ENCODE data around the gene HSH2D.
"Not testable (repeated sequence)": the region's sequence is repeated elsewhere in the genome, so short reads cannot be mapped to it uniquely, and the experiment has no call there.

Gene HSH2D

GRCh38 chr19:16143399-16144215 lies at the start of gene HSH2D:
HSH2D (plus strand) TSS chr19:16143685; CDS start chr19:16148751, 5,066 bp downstream.
- DNase-seq, result no peak

GRCh38 chr19:16094360-16095070 lies 49.0 kb upstream of the HSH2D start:
- no peak for DNase-seq

- no peak for DNase-seq
These were observed 48.4 kb upstream of the HSH2D start for GRCh38 chr19:16095071-16095571.

- no peak for DNase-seq
These were observed 47.1 kb upstream of the HSH2D start for GRCh38 chr19:16096280-16096855.

GRCh38 chr19:16098416-16098768 lies 45.1 kb upstream of the HSH2D start:
- no peak for DNase-seq

- no peak for DNase-seq
These were observed 44.7 kb upstream of the HSH2D start for GRCh38 chr19:16098821-16099220.

- DNase-seq, result not testable (repeated sequence)
These were observed 44.0 kb upstream of the HSH2D start for GRCh38 chr19:16099314-16099965.

- DNase-seq, result no peak
These were observed 43.0 kb upstream of the HSH2D start for GRCh38 chr19:16100524-16100923.

- DNase-seq, result no peak
These were observed 38.8 kb upstream of the HSH2D start for GRCh38 chr19:16104722-16105121.

- DNase-seq, result no peak
These were observed 37.4 kb upstream of the HSH2D start for GRCh38 chr19:16106121-16106520.

- peak; percentile 100 for DNase-seq
These were observed 32.2 kb upstream of the HSH2D start, which contains the start of gene RAB8A for GRCh38 chr19:16111160-16111908. RAB8A (plus strand) TSS chr19:16111889; CDS start chr19:16111902, 13 bp downstream.

GRCh38 chr19:16111909-16112752 lies 31.4 kb upstream of the HSH2D start:
- DNase-seq, result no peak

GRCh38 chr19:16112778-16113177 lies 30.7 kb upstream of the HSH2D start:
- DNase-seq, result no peak

- no peak for DNase-seq
These were observed 29.8 kb upstream of the HSH2D start for GRCh38 chr19:16113727-16114126.

- DNase-seq, result no peak
These were observed 28.0 kb upstream of the HSH2D start for GRCh38 chr19:16115301-16116039.

- no peak for DNase-seq
These were observed 27.4 kb upstream of the HSH2D start for GRCh38 chr19:16116067-16116466.

- DNase-seq, result no peak
These were observed 25.9 kb upstream of the HSH2D start for GRCh38 chr19:16117594-16118033.

GRCh38 chr19:16118489-16119033 lies 24.9 kb upstream of the HSH2D start:
- DNase-seq, result no peak

- DNase-seq, result not testable (repeated sequence)
These were observed 24.2 kb upstream of the HSH2D start for GRCh38 chr19:16119075-16119857.

Measured in cortex of kidney (tissue), 1 donor.